Measurements from ENCODE around the gene BRIP1. TPM values are rescaled to one million over a fixed set of nuclear protein-coding genes. Genes with fewer than 3 reads are reported as not detected.

BRIP1 gene
- total RNA-seq, 1 donor from 2014 or later = 4.6 TPM

GRCh38 chr17:61768405-61768804, 94.9 kb downstream of the BRIP1 start:
- no peak for DNase-seq (ENCODE audit: extremely low read depth, low read depth, low spot score)

- no peak for DNase-seq (ENCODE audit: extremely low read depth, low read depth, low spot score)
Measured at GRCh38 chr17:61766520-61766919, 96.8 kb downstream of the BRIP1 start.

GRCh38 chr17:61764846-61765245, 98.5 kb downstream of the BRIP1 start:
- no peak for DNase-seq (ENCODE audit: extremely low read depth, low read depth, low spot score)

GRCh38 chr17:61761827-61762226, 101.5 kb downstream of the BRIP1 start:
- DNase-seq (ENCODE audit: extremely low read depth, low read depth, low spot score) = no peak

- no peak for DNase-seq (ENCODE audit: extremely low read depth, low read depth, low spot score)
Measured at GRCh38 chr17:61759362-61759761, 104.0 kb downstream of the BRIP1 start.

- DNase-seq (ENCODE audit: extremely low read depth, low read depth, low spot score) = no peak
Measured at GRCh38 chr17:61758430-61758829, 104.9 kb downstream of the BRIP1 start.

GRCh38 chr17:61757168-61757567, 106.2 kb downstream of the BRIP1 start:
- no peak for DNase-seq (ENCODE audit: extremely low read depth, low read depth, low spot score)

- no peak for DNase-seq (ENCODE audit: extremely low read depth, low read depth, low spot score)
Measured at GRCh38 chr17:61756561-61756960, 106.8 kb downstream of the BRIP1 start.

GRCh38 chr17:61755668-61756067, 107.7 kb downstream of the BRIP1 start:
- DNase-seq (ENCODE audit: extremely low read depth, low read depth, low spot score) = no peak

- DNase-seq (ENCODE audit: extremely low read depth, low read depth, low spot score) = no peak
Measured at GRCh38 chr17:61755078-61755477, 108.2 kb downstream of the BRIP1 start.

- DNase-seq (ENCODE audit: extremely low read depth, low read depth, low spot score) = no peak
Measured at GRCh38 chr17:61754124-61754523, 109.2 kb downstream of the BRIP1 start.

- DNase-seq (ENCODE audit: extremely low read depth, low read depth, low spot score) = no peak
Measured at GRCh38 chr17:61753696-61754095, 109.6 kb downstream of the BRIP1 start.

GRCh38 chr17:61750656-61751055, 112.7 kb downstream of the BRIP1 start:
- DNase-seq (ENCODE audit: extremely low read depth, low read depth, low spot score) = no peak

- no peak for DNase-seq (ENCODE audit: extremely low read depth, low read depth, low spot score)
Measured at GRCh38 chr17:61749823-61750404, 113.4 kb downstream of the BRIP1 start.

- no peak for DNase-seq (ENCODE audit: extremely low read depth, low read depth, low spot score)
Measured at GRCh38 chr17:61746248-61746985, 116.9 kb downstream of the BRIP1 start.

GRCh38 chr17:61744804-61745203, 118.5 kb downstream of the BRIP1 start:
- no peak for DNase-seq (ENCODE audit: extremely low read depth, low read depth, low spot score)

- DNase-seq (ENCODE audit: extremely low read depth, low read depth, low spot score) = no peak
Measured at GRCh38 chr17:61744252-61744651, 119.1 kb downstream of the BRIP1 start.

GRCh38 chr17:61743766-61744165, 119.6 kb downstream of the BRIP1 start:
- no peak for DNase-seq (ENCODE audit: extremely low read depth, low read depth, low spot score)

- DNase-seq (ENCODE audit: extremely low read depth, low read depth, low spot score) = no peak
Measured at GRCh38 chr17:61739002-61739401, 124.3 kb downstream of the BRIP1 start.

- DNase-seq (ENCODE audit: extremely low read depth, low read depth, low spot score) = no peak
Measured at GRCh38 chr17:61738249-61738648, 125.1 kb downstream of the BRIP1 start.

GRCh38 chr17:61737820-61738219, 125.5 kb downstream of the BRIP1 start:
- DNase-seq (ENCODE audit: extremely low read depth, low read depth, low spot score) = no peak

GRCh38 chr17:61736438-61736837, 126.9 kb downstream of the BRIP1 start:
- no peak for DNase-seq (ENCODE audit: extremely low read depth, low read depth, low spot score)

- no peak for DNase-seq (ENCODE audit: extremely low read depth, low read depth, low spot score)
Measured at GRCh38 chr17:61735807-61736206, 127.5 kb downstream of the BRIP1 start.

Measured in glomerular endothelial cell (primary cell).